IMR-90 (cell line): ENCODE data around the gene APCS. TPM values are rescaled to one million over a fixed set of nuclear protein-coding genes. Genes with fewer than 3 reads are reported as not detected.

Experiments used
- ATAC-seq: fragments of 200-7000 bp; cut with Tn5 transposase; 2 replicates; pipeline ENCODE4 v1.9.1; 2020; ENCODE audit warnings: low read depth, mild to moderate bottlenecking, moderate library complexity
- BruUV-seq: library from RNA; stranded (reverse); fragments of 400-500 nt; replicated peaks from 2 replicates; lab custom pipeline; 2021; lab: Mats Ljungman, UMichigan
- CTCF ChIA-PET: fragments of 300-600 bp; formaldehyde crosslinking; extraction: SDS; loops from one replicate; lab custom pipeline; 2021; ENCODE audit warnings: antibody characterized with exemption; lab: Yijun Ruan, JAX
- POLR2A ChIA-PET: fragments of 300-600 bp; sonication (Branson Sonifier 250); formaldehyde crosslinking; loops from one replicate; lab custom pipeline; 2022; ENCODE audit warnings: antibody characterized with exemption; ENCODE audit not compliant: unreplicated experiment; lab: Charles Lee
- DNase-seq: peaks from one replicate; pipeline ENCODE4 v3.0.0; 2013
- H2AFZ ChIP-seq: replicated peaks from 2 replicates; pipeline ENCODE3; 2013; ENCODE audit warnings: low read length, mild to moderate bottlenecking; ENCODE audit not compliant: poor library complexity
- H2AK5ac ChIP-seq: 2 replicates; pipeline ENCODE4 v1.6.1; 2013; ENCODE audit warnings: low read depth, low read length, inconsistent platforms
- H2AK9ac ChIP-seq: replicated peaks from 2 replicates; pipeline ENCODE3; 2013; ENCODE audit warnings: mild to moderate bottlenecking, low read depth, low read length, moderate library complexity; ENCODE audit not compliant: poor library complexity
- H2BK120ac ChIP-seq: 2 replicates; pipeline ENCODE4 v1.6.1; 2013; ENCODE audit warnings: low read depth, low read length, inconsistent platforms
- H2BK15ac ChIP-seq: 3 replicates; pipeline ENCODE4 v1.6.1; 2013; ENCODE audit warnings: low read depth, low read length, inconsistent platforms
- H2BK20ac ChIP-seq: 2 replicates; pipeline ENCODE4 v1.6.1; 2013; ENCODE audit warnings: low read depth, mild to moderate bottlenecking, inconsistent platforms, low read length, moderate library complexity
- H2BK5ac ChIP-seq: 2 replicates; pipeline ENCODE4 v1.6.1; 2013; ENCODE audit warnings: mild to moderate bottlenecking, low read depth, low read length, inconsistent platforms; ENCODE audit not compliant: poor library complexity, severe bottlenecking
- H3K14ac ChIP-seq: replicated peaks from 2 replicates; pipeline ENCODE4 v1.6.1; 2013; ENCODE audit warnings: low read depth, low read length, inconsistent platforms
- H3K18ac ChIP-seq: 2 replicates; pipeline ENCODE4 v1.6.1; 2013; ENCODE audit warnings: low read depth, low read length, control low read depth
- H3K23ac ChIP-seq: 2 replicates; pipeline ENCODE4 v1.6.1; 2013; ENCODE audit warnings: low read depth, low read length, inconsistent platforms
- H3K27ac ChIP-seq: 2 replicates; pipeline ENCODE4 v1.5.1; 2013; ENCODE audit warnings: mild to moderate bottlenecking, control low read depth, low read length; ENCODE audit not compliant: insufficient read depth
- H3K27me3 ChIP-seq: 2 replicates; pipeline ENCODE4 v1.6.1; 2013; ENCODE audit warnings: low read length; ENCODE audit not compliant: control insufficient read depth, insufficient read depth
- H3K36me3 ChIP-seq: 2 replicates; pipeline ENCODE4 v1.6.1; 2013; ENCODE audit warnings: low read length, mixed read lengths; ENCODE audit not compliant: control insufficient read depth, insufficient read depth
- H3K4ac ChIP-seq: 2 replicates; pipeline ENCODE4 v1.6.1; 2013; ENCODE audit warnings: low read depth, low read length, inconsistent platforms
- H3K4me1 ChIP-seq: 2 replicates; pipeline ENCODE4 v1.6.1; 2013; ENCODE audit warnings: low read length, mixed read lengths; ENCODE audit not compliant: control insufficient read depth, insufficient read depth
- H3K4me2 ChIP-seq: 2 replicates; pipeline ENCODE4 v1.6.1; 2013; ENCODE audit warnings: low read depth, mild to moderate bottlenecking, control low read depth, low read length, moderate library complexity
- H3K4me3 ChIP-seq: 2 replicates; pipeline ENCODE4 v1.5.1; 2013; ENCODE audit warnings: low read depth, mild to moderate bottlenecking, control low read depth, low read length, moderate library complexity; ENCODE audit not compliant: insufficient read depth
- H3K56ac ChIP-seq: 2 replicates; pipeline ENCODE4 v1.6.1; 2013; ENCODE audit warnings: low read length, inconsistent platforms; ENCODE audit not compliant: insufficient read depth; ENCODE audit errors: extremely low read depth
- H3K79me1 ChIP-seq, 2 experiments: 2 replicates each; pipeline ENCODE4 v1.6.1; 2013; ENCODE audit warnings: low read length in 2 of 2, inconsistent platforms in 1 of 2, low read depth in 1 of 2
- H3K9ac ChIP-seq: 2 replicates; pipeline ENCODE4 v1.6.1; 2013; ENCODE audit warnings: low read depth, low read length, control low read depth
- H3K9me1 ChIP-seq: 2 replicates; pipeline ENCODE4 v1.6.1; 2013; ENCODE audit warnings: low read length, inconsistent platforms; ENCODE audit not compliant: insufficient read depth
- H3K9me3 ChIP-seq: 2 replicates; pipeline ENCODE4 v1.6.1; 2013; ENCODE audit warnings: low read length; ENCODE audit not compliant: control insufficient read depth, insufficient read depth
- H4K20me1 ChIP-seq: 2 replicates; pipeline ENCODE4 v1.6.1; 2013; ENCODE audit warnings: low read length, inconsistent platforms; ENCODE audit not compliant: insufficient read depth
- H4K5ac ChIP-seq: 2 replicates; pipeline ENCODE4 v1.6.1; 2013; ENCODE audit warnings: mild to moderate bottlenecking, low read depth, low read length, control low read depth
- H4K8ac ChIP-seq, 2 experiments: 2 replicates each; pipeline ENCODE4 v1.6.1; 2013; ENCODE audit warnings: low read depth in 2 of 2, low read length in 2 of 2, control low read depth in 1 of 2, inconsistent platforms in 1 of 2
- H4K91ac ChIP-seq: 2 replicates; pipeline ENCODE4 v1.6.1; 2013; ENCODE audit warnings: low read depth, low read length, inconsistent platforms; ENCODE audit not compliant: insufficient read depth
- CEBPB ChIP-seq: IDR thresholded peaks from 2 replicates; pipeline ENCODE4 v1.6.1; 2012; ENCODE audit warnings: low read depth, low read length, improper control_type of control experiment
- FOS ChIP-seq: fragments of 150-350 bp; IDR thresholded peaks from 2 replicates; pipeline ENCODE4 v1.6.1; 2016; ENCODE audit warnings: low read depth, low read length
- MXI1 ChIP-seq: IDR thresholded peaks from 2 replicates; pipeline ENCODE4 v1.6.1; 2012; ENCODE audit warnings: low read depth, mild to moderate bottlenecking, low read length, moderate library complexity, borderline replicate concordance
- POLR2A ChIP-seq: IDR thresholded peaks from 2 replicates; pipeline ENCODE4 v1.6.1; 2012; ENCODE audit warnings: mild to moderate bottlenecking, low read depth, low read length
- RFX5 ChIP-seq: IDR thresholded peaks from 2 replicates; pipeline ENCODE4 v1.8.0; 2012; ENCODE audit warnings: low read depth, mild to moderate bottlenecking, low read length, moderate library complexity
- WGBS, 2 experiments: methylation state at CpG; one replicate each; pipeline versions ENCODE4 v1.1.5 to v1.1.7; 2013; ENCODE audit warnings: missing lambda C conversion rate in 2 of 2; ENCODE audit not compliant: insufficient read length in 1 of 2; ENCODE audit errors: extremely low coverage in 2 of 2; 5-methylcytosine and 5-hydroxymethylcytosine counted together
- dilution Hi-C: fragments of 300-500 bp; cut with HindIII; formaldehyde crosslinking; loops from one replicate; pipeline ENCODE4 v1.14.3; 2018; ENCODE audit warnings: low sequenced_read_pairs; ENCODE audit not compliant: unreplicated experiment
- in situ Hi-C: fragments of 300-500 bp; cut with MboI; formaldehyde crosslinking; loops from 3 replicates; pipeline ENCODE4 v1.14.3; 2019; ENCODE audit warnings: low sequenced_read_pairs, inconsistent platforms, mixed read lengths
- intact Hi-C: fragments of 100-400 bp; cut with micrococcal nuclease; formaldehyde crosslinking; loops from 2 replicates; pipeline ENCODE4 v1.10.0; 2022
- polyA plus RNA-seq, 3 experiments: library from polyadenylated mRNA; depleted of rRNA; stranded (reverse); fragments of >200 nt; gene quantifications; 2 replicates each; pipeline ENCODE4 v1.2.3, GENCODE V29; 2012; ENCODE audit warnings: low replicate concordance in 1 of 3
- total RNA-seq: library from RNA; depleted of rRNA; stranded (reverse); fragments of >200 nt; gene quantifications from 2 replicates; pipeline ENCODE4 v1.2.3, GENCODE V29; 2012

Gene APCS
- total and polyA plus RNA-seq, 2 of the 4 experiments (the other 2 are of a cell fraction): not detected

DNA sequence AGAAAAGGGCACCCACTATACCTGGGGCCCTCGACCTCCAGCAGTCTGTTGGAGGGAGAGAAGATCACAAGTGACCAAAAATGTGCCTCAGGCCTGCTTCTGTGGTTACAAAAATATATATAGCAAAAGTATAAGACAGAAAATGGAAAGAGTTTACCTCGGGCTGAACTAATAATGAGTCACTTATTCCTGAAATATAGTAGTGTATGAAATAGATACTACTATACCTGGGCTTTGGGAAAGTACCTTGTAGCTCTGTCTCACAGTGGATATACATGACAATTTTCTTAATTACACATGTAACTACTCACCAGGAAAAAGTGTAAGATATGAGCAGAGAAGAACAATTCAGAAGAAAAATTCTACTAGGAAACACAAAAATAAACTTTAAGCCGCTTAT is 7.3 kb upstream of the APCS start:
- Histone ChIP-seq H4K91ac (no peak overlapping the region), H2BK5ac (no peak overlapping the region), H2BK20ac (no peak overlapping the region), H3K9me1 (no peaks in the 10 kb centered on the region), H2AK5ac (no peak overlapping the region), H3K27ac (no peak overlapping the region), H3K9me3 (peaks cover 3% of the 10 kb centered on the region; the same call in 1 of the 2 replicates), H2BK120ac (no peak overlapping the region), H2AK9ac (no peak overlapping the region), H3K23ac (no peak overlapping the region), H3K27me3 (no peaks in the 10 kb centered on the region), H3K79me1 (no peaks in the 10 kb centered on the region), H3K4ac (no peak overlapping the region), H3K56ac (no peak overlapping the region), H3K9ac (no peak overlapping the region), H3K4me3 (no peak overlapping the region), H4K20me1 (no peaks in the 10 kb centered on the region), H3K4me1 (no peaks in the 10 kb centered on the region), H3K18ac (no peak overlapping the region), H3K4me2 (no peak overlapping the region), H4K5ac (no peak overlapping the region), H3K14ac (no peak overlapping the region), H2AFZ (no peak overlapping the region), H3K36me3 (no peaks in the 10 kb centered on the region), H2BK15ac (no peak overlapping the region), H4K8ac (no peak overlapping the region)
- intact Hi-C loops: no loop called here
- CTCF ChIA-PET: no interaction called here
- BruUV-seq: no TSS peak
- POLR2A ChIA-PET: no interaction called here
- ATAC-seq (no peak), DNase-seq (no peak)
- no CpG with 5 or more reads among the region's 3 CpGs for WGBS, 2 experiments
- dilution Hi-C loops: no loop called here
- TF ChIP-seq CEBPB (no peak), RFX5 (no peak), FOS (no peak), POLR2A (no peak), MXI1 (no peak)
- in situ Hi-C loops: no loop called here
